Muscle of back (tissue), 11 donors: Measurements from ENCODE around the gene DNAH10. TPM values are rescaled to one million over a fixed set of nuclear protein-coding genes. Genes with fewer than 3 reads are reported as not detected.
"Not testable (repeated sequence)": the region's sequence is repeated elsewhere in the genome, so short reads cannot be mapped to it uniquely, and the experiment has no call there.

Experiments used
- DNase-seq, 3 donors: peaks; one replicate each; pipeline versions ENCODE4 v3.0.0 to v3.0.0-alpha.2; 2013
- polyA plus RNA-seq, 10 donors: library from polyadenylated mRNA; unstranded; fragments of 120-200 nt; gene quantifications; one replicate each; pipeline ENCODE4 v1.2.1, GENCODE V29; 2013; ENCODE audit not compliant: insufficient read length in 10 of 10

Gene DNAH10
- polyA plus RNA-seq, 10 donors = 0.76 to 8.6 (median 1.3) TPM

DNA sequence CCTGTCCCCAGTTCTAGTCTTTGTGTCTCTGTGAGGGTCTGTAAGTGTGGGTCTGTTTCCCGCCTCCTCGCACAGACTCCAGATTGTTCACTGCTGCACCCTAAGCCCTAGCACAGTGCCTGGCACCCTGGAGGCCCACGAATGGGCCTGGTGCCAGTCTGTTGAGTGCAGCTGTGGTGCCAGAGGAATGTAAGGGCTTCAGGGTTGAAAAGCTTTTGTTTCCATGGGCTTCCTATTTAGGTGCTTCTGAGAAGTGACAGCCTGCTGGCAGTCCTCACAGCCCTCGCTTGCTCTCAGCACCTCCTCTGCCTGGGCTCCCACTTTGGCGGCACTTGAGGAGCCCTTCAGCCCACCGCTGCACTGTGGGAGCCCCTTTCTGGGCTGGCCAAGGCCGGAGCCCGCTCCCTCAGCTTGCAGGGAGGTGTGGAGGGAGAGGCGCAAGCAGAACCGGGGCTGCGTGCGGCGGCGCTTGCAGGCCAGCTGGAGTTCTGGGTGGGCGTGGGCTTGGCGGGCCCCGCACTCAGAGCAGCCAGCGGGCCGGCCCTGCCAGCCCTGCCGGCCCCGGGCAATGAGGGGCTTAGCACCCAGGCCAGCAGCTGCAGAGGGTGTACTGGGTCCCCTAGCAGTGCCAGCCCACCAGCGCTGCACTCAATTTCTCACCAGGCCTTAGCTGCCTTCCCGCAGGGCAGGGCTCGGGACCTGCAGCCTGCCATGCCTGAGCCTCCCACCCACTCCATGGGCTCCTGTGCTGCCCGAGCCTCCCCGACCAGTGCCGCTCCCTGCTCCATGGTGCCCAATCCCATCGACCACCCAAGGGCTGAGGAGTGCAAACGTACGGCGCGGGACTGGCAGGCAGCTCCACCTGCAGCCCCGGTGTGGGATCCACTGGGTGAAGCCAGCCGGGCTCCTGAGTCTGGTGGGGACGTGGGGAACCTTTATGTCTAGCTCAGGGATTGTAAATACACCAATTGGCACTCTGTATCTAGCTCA lies 184.7 kb downstream of the DNAH10 start:
- not testable (repeated sequence) for DNase-seq

DNA sequence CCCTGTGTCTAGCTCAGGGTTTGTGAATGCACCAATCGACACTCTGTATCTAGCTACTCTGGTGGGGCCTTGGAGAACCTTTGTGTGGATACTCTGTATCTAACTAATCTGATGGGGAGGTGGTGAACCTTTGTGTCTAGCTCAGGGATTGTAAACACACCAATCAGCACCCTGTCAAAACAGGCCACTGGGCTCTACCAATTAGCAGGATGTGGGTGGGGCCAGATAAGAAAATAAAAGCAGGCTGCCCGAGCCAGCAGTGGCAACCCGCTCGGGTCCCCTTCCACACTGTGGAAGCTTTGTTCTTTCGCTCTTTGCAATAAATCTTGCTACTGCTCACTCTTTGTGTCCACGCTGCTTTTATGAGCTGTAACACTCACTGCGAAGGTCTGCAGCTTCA lies 185.4 kb downstream of the DNAH10 start:
- not testable (repeated sequence) for DNase-seq

DNA sequence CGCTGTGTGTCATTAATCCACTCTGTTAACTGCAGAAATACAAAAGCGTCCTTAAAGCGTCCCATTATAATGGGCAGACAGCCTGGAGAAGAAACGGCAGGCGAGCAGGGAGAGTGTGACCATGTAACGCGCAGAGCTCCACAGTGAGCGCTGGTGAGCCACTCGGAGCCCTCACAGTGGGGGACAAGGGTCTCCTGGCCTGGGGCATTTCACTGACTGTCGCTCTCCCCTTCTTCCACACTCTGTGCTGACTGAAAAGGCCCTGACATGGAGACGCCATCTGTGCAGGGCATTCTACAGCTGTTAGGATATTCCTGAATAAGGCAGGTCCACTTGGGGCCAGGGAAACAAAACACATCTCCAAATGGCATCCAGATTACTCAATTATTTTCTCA lies 186.3 kb downstream of the DNAH10 start:
- no peak for DNase-seq

DNA sequence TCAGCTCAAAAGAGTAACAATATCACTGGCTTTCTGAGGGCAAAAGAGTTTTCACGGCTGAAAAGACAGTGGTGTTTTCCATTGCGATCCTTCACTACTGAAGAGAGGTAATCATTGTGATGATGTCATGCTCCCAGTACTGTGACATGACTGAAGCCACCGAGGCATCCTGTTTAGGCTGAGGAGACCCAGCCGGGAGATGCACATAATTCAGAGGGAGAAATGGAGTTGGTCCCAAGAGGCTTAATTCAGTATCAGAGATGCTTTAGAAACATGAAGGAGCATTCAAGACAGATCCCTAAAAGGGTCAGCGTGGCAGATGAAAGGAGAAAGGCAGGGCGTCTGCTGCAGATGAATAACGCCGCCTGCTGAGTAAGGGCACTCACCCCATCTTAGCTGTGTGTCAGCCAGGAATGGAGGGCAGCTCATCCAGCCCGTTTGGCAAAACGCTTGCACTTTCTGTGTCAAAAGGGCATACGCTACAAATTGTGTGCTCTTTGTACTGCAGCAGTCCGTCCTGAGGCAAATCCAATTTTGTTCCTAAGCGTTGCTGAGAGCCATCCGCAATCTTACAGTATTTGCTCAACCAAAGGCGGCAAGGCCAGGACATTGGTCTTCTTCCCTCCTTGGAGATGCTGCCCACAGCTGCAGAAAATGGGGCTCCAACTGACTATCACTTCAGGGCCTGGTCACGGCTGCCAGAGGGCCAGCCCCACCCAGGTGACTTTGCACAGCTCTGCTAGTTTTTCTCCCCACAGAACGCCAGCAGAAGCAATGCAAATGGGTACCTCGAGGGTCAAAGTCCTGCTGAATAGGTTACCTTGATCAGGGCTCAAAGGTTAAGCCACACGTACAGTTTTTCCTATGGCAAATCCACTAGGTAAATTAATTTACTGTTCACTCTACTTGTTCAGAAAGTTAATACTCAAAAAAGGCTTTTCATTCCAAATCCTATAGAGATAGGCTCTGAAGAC lies 187.0 kb downstream of the DNAH10 start:
- no peak for DNase-seq

DNA sequence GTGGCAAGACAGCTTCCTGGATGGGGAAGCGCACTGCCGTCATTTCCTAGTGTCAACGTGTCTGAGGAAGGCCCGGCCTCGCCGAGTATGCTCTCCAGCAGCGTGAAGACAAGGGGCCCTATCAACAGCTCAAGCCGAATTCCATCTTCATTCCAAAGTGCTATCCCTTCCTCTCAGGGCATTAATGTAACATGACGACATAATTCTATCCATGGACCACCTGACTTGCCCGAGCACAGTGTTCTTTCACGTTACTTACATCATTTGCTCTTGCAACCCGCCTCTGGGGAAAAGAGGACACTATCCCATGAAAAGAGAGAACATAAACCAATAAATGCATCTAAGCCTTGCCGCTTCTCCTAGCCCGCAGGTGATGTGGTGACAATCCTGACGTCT lies 187.7 kb downstream of the DNAH10 start:
- DNase-seq = no peak

DNA sequence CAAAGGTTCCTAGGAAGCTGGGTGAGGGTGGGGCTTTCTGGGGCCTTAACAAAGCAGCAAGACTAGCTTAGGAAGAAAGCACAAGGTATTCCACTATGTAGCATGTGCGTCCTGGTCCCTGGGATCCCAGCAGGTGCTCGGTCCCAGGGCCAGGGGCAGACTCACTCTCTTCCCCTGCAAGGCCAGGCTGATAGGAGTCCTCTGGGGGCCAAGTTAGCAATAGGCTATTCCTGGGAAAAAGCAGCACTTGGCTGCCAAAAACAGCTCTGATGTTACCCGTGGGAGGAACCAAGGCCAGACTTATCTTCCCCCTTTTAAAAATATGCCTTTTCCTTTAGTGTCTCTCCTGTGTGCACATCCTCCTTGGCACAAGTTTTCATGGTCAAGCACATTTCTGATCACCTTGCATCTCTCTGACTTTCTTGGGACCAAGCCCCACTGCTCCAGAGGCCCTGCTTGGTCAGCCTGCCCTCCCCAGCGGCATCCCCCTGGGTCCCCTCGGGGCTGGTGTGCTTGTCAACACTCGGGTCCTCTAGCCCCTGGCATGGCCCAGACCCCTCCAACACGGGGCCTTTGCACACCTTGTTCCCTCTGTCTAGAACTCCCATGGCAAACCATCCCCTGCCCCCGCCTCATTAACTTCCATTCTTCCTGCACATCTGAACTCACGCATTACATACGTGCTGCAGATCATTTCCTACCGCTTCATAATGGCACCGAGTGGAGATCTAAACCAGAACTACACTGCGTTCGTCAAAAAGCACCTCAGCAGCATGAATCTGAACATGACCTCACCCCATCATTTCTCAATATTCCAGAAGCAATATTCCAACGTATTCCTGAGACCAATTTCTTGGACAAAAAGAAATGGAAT lies 188.6 kb downstream of the DNAH10 start:
- DNase-seq = no peak

DNA sequence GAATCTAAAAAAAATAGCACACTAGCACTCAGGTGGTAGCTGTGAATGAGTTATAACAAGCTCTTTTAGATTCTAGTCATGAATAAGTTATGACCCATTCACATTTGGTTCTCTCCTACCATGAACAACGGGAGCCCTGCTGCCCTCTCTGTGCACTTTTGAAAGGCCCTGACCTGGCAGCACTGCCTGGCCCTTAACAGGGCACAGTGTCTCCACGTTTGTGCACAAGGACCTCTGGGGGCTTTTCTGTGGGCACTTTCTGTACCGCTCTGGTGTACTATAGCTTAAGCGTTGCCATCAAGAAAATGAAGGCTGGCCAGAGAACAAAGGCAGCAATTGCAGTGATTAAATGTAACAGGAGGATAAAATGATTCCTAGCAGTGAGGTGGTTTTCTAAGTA lies 189.4 kb downstream of the DNAH10 start:
- no peak for DNase-seq

DNA sequence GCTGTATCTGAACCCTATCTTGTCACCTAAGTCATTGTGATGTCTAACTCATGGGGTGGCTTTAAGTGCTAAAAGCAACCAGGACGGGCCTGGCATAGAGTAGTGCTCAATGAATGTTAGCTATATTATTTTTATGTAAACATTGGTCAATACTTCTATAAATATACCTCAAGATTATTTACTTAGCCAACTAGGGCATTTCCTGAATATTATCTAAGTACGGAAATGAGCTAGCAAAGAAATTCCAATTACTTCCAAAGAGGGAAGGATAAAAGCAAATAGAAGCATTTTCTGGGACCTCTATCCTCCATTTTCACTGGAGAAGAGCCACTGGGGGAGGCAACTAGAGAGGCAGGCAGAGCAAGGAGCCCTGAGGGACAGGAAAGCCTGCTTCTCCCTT lies 189.9 kb downstream of the DNAH10 start:
- DNase-seq = no peak

DNA sequence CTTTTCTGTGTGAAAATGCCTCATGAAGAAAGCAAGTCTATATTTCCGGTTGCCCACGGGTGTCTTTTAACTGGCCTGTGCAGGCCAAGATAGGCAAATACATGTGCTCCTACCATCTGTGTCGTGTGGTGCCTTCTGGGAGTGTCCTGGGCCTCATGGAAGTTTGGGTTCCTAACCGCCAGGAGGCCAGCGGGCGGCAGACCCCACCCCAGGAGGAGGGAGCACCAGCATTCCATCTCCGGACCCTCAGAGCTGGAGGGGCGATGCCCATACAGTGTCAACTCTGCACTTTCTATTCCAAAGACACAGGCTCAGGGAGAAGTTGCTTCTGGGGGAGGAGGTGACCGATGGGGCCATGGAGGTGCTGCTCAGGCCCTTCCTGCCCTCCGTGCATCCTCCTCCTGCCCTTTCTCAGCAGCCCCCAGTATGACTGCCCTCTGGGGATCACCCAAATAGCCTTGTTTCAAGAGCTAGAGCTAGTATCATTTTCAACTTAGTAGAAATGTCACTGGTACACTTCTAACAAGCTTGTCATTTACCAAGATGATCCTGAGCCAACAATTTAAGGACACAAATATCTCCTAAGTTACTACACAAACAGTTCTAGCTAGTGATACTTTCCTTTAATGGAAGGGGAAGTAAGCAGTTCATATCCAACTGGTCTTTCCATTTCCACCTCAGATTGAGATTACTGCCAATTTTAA lies 192.7 kb downstream of the DNAH10 start:
- DNase-seq = no peak

DNA sequence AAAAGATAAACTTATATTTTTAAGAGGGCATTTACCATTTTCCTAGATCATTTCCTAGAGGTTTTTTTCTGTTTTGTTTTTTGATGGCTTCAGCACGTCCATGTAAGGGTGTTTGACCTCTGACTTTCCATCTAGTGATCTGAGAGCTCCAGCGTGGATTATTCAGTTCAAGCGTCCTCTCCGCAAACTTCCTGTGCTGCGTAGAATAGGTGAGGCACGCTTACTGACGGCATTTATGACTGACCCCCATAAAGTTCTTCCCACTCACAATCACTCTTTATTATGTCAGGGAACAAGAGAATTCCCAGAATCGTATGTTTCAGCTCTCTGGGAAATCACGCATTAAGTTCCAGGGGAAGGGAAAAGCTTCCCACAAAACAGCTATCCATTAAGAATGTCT lies 194.1 kb downstream of the DNAH10 start:
- DNase-seq = no peak

DNA sequence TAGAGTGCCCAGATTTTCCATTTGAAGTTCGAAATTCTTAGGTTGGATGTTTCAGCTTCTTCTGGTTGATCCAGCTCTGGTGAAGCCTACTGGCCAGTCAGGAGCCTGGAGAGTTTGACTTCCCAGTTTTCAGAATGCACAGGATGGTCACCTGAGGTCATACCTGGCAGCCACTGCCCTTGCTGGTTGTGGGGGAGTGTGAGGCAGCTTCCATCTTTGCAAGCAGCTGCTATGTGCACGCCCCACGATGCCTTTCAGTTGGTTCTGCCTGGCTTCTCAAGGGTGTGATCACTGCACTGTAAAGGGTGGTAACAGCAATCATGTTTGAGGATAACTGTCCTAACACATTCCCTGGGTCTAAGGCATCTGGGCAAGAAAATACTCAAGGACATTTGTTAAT lies 195.1 kb downstream of the DNAH10 start:
- no peak for DNase-seq

DNA sequence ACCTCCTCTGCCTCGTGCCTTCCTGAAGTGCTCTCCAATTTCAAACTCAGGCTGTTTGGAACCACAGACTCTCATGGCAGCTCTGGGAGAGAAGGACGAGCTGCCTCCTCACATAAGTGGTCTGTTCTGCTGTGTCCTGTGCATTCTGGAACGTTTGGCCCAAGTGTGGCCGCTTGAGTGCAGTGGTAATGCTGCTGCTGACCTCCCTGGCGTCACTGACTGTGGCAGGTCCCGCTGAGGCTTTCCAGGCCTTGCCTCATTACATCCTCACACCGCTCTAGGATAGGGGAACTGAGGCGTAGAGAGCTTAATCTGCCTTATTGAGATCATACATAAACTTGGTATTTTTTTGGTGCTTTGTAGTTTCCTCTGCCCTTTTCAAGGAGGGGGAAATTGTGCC lies 196.4 kb downstream of the DNAH10 start:
- DNase-seq = no peak

DNA sequence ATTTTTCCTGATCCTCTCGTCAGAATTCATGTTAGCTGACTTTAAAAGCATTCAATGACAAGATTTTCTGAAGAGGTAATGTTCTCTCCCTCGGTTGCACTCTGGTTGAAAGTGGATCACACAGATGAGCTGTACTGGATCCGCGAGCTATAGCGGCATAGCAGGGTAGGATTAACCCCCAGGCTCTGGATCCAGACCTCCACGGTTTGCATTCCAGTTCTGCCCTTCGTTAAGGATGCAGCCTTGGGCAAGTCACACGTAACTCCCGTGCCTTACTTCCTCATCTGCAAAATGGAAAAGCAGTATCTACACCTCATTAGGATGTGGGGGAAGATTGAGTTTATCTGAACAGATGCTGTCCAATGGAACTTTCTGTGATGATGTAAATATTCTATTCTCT lies 196.8 kb downstream of the DNAH10 start:
- DNase-seq = no peak

DNA sequence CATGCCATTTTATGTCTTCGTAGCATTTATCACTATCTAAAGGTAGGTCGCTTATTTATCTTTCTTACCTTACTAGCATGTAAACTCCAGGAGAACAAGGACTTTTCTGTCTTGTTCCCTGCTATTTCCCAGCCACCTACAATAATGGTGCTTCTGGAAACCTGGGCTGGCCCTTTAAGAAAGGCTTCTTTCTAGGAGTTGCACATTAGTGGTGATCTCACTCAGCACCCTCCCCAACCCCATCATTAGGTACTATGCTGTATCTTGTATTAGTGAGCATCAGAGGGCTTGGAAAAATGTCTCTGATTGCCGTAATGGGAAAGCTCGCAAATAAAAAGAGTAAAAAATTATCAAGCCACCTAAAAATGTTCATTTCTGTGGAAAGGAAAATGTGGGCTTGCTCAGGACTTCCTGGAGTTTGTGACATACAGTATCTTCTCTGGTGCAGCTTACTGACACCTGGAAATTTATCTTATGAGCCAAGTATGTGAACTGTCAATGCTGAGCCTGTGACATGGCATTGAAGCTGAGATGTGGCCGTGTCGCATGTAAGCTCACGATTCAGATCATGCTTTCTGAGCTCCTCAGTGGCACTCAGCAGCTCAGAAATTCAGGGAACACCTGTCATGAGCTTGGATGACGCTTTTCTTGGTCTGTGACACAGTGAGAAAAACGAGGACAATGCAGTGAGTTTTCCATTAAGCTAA lies 198.1 kb downstream of the DNAH10 start:
- no peak for DNase-seq

DNA sequence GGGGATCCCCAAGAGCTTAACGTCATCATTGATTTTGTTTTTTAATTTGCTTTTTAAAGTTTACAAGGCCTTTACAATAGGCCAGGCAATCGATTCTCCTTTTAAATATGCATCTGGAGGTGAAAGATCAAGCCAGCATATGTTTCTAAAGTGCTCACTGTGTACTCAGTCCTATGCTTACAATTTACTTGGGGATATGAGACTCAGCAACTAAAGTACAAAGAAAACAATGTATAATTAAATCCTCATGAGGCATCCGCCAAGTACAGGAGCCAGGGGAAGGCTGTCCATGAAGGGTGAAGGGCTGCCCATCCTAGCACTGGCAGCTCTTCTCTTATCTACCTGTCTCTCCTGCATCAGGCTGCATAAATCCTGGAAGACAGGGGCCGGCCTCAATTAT lies 198.8 kb downstream of the DNAH10 start:
- DNase-seq = no peak

DNA sequence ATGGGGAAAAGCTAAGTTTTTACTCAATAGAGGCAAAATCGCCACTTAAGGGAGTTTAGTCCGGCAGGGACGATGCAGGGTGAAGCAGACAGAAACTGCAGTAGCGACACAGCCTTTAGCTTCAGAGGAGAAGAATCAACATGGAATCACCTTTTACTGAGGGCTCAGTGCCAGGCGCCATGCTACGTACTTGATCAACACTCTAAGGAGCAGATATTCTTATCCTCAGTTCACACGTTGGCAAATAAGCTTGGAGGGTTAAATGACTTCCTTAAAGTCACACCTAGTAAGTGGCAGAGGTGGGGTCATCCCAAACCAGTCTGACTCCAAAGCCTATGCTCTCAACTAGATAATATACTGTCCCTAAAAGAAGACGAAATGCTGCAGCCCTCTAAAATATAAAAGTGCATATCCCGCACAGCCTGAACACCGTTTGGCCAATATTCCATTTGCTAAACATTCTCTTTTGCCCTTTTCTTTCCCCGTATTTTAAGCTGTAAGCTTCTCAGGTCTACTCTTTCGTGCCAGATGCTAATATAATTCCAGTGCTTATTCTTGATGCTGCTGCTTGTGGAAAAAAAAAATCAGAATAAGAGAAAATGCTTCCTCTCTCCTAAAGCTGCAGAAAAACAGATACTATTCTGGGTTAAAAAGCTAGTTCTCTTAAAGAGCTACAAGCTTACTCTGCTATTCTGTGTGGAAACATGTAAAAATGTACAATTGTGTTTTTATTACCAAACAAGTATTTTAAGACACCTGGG lies 199.7 kb downstream of the DNAH10 start:
- DNase-seq = no peak

DNA sequence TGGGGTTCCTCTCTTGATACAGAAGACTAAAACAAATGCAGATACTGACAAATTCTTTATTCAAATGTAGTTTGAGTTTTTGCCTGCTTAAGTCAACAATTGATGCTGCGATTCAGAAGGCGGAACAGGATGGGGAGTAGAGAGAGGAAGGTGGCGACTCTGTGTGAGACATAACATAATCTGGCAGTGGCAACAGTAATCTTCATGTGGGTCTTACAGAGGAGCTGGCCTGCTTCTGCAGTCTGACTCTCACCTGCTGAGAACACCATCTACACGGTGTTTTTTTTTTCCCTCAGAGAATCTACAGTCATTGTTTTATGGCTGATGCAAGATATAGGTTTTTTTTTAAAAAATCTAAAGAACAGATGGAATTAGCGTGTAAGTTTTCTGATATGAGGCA lies 200.4 kb downstream of the DNAH10 start:
- no peak for DNase-seq

DNA sequence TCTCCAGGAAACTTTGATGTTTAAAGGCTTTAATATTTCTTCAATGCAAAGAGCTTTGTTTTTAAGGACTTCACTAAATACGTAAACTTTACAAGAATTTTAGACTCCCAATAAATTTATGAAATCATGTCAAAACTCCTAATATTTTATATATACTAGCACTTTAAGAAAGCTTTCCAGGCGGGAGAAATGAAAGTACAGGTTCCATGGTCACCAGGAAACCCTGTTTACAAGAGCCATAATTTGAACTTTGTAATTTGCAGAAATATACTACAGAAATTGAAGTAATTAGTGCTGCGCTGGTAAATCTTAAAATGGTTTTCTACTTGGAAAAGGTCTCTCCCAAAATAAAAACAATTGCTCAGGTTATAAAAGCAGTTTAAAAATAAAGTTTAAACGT lies 201.7 kb downstream of the DNAH10 start:
- DNase-seq = no peak

DNA sequence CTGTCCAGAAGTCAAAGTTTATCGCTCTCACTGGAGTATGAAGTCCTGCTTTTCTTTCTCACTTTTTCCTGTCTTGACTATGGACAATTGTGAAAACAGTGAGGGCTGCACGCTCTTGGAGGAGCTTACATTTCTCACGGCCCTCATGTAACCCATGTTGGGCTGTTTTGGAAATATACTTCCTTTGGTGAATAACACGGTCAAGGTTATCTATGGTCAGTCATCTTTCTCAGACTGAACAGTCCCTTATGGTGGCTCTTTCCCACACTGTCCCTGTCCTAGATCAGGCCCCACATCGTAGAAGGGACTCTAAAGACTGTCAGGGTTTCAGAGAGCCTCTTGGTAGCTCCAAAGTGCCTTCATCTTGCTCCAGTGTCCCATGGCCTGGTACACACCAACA lies 203.3 kb downstream of the DNAH10 start:
- no peak for DNase-seq
